ENCODE data around the gene METTL16. TPM values are rescaled to one million over a fixed set of nuclear protein-coding genes. Genes with fewer than 3 reads are reported as not detected.
A peak's percentile ranks its signal among the peaks of the same experiment; 100 is the strongest.

METTL16 gene
- total RNA-seq, 1 experiment from 2014 or later = 54.1 TPM

DNA sequence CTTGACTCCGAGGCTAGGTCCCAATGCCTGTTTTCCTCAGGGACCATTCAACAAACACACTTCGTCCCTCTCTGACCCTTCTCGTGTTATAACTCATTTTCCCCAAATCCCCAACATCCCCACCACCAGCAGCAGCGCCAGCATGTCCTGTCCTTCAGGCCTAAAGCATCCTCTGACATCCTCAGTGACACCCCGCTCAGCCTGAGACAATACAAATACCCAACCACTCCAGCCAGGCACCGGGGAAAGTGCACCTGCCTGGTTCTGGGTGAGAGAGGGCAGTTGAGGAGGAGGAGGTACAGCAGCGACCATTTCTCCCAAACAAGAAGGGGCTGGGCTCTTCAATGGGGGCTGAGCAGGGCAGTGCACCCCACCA, 115.5 kb downstream of the METTL16 start:
- POLR2A ChIA-PET = no interaction called here
- ATAC-seq (no peak), DNase-seq (ENCODE audit: low spot score) (no peak)
- TF ChIP-seq, protein P1, sequence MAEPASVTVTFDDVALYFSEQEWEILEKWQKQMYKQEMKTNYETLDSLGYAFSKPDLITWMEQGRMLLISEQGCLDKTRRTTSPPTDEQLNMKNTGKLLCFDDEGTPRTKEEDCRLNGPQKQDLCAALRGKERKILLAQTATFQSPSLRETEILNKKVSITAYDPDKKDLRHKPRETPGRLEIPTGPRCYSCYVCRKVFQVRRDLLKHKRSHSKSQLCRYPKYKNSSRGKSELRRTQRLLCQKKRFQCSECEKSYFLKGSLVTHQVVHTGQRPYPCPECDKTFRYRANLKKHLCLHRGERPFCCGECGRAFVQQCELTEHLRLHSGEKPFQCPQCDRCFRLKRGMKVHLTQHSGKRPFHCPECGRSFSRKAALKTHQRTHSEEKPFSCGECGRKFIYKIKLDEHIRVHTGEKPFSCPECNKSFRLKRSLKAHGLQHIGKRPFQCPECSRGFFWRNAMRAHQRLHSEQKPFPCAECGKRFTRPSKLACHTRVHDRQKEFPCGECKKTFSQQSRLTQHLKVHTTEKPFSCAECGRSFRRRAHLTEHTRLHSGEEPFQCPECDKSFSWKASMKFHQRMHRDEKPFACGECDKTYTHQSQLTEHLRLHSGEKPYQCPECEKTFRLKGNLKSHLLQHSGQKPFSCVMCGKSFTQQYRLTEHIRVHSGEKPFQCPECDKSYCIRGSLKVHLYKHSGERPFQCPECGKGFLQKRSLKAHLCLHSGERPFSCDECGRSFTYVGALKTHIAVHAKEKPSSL (CRISPR knock-in tag; conservative IDR thresholded peaks at IDR 0.05) = no peak
- TF ChIP-seq, protein P2, sequence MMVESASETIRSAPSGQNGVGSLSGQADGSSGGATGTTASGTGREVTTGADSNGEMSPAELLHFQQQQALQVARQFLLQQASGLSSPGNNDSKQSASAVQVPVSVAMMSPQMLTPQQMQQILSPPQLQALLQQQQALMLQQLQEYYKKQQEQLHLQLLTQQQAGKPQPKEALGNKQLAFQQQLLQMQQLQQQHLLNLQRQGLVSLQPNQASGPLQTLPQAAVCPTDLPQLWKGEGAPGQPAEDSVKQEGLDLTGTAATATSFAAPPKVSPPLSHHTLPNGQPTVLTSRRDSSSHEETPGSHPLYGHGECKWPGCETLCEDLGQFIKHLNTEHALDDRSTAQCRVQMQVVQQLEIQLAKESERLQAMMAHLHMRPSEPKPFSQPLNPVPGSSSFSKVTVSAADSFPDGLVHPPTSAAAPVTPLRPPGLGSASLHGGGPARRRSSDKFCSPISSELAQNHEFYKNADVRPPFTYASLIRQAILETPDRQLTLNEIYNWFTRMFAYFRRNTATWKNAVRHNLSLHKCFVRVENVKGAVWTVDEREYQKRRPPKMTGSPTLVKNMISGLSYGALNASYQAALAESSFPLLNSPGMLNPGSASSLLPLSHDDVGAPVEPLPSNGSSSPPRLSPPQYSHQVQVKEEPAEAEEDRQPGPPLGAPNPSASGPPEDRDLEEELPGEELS (CRISPR knock-in tag; IDR thresholded peaks at IDR 0.05) = no peak
- TF ChIP-seq, protein P3, sequence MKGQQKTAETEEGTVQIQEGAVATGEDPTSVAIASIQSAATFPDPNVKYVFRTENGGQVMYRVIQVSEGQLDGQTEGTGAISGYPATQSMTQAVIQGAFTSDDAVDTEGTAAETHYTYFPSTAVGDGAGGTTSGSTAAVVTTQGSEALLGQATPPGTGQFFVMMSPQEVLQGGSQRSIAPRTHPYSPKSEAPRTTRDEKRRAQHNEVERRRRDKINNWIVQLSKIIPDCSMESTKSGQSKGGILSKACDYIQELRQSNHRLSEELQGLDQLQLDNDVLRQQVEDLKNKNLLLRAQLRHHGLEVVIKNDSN (CRISPR knock-in tag; IDR thresholded peaks at IDR 0.05) = no peak
- TF ChIP-seq, protein P4, sequence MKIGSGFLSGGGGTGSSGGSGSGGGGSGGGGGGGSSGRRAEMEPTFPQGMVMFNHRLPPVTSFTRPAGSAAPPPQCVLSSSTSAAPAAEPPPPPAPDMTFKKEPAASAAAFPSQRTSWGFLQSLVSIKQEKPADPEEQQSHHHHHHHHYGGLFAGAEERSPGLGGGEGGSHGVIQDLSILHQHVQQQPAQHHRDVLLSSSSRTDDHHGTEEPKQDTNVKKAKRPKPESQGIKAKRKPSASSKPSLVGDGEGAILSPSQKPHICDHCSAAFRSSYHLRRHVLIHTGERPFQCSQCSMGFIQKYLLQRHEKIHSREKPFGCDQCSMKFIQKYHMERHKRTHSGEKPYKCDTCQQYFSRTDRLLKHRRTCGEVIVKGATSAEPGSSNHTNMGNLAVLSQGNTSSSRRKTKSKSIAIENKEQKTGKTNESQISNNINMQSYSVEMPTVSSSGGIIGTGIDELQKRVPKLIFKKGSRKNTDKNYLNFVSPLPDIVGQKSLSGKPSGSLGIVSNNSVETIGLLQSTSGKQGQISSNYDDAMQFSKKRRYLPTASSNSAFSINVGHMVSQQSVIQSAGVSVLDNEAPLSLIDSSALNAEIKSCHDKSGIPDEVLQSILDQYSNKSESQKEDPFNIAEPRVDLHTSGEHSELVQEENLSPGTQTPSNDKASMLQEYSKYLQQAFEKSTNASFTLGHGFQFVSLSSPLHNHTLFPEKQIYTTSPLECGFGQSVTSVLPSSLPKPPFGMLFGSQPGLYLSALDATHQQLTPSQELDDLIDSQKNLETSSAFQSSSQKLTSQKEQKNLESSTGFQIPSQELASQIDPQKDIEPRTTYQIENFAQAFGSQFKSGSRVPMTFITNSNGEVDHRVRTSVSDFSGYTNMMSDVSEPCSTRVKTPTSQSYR (CRISPR knock-in tag; IDR thresholded peaks at IDR 0.05) = no peak
- TF ChIP-seq CREM (CRISPR knock-in tag; IDR thresholded peaks at IDR 0.05) (no peak), SMAD3 (CRISPR knock-in tag; IDR thresholded peaks at IDR 0.05; ENCODE audit: borderline replicate concordance) (no peak), GABPB1 (CRISPR knock-in tag; IDR thresholded peaks at IDR 0.05) (no peak), GTF2I (CRISPR knock-in tag; conservative IDR thresholded peaks at IDR 0.05) (no peak), OVOL2 (CRISPR knock-in tag; IDR thresholded peaks at IDR 0.05; ENCODE audit: borderline replicate concordance) (no peak), ELF4 (CRISPR knock-in tag; IDR thresholded peaks at IDR 0.05; ENCODE audit: low read depth) (no peak), TEAD1 (CRISPR knock-in tag; IDR thresholded peaks at IDR 0.05) (no peak)
- TF ChIP-seq, protein P5, sequence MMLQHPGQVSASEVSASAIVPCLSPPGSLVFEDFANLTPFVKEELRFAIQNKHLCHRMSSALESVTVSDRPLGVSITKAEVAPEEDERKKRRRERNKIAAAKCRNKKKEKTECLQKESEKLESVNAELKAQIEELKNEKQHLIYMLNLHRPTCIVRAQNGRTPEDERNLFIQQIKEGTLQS (CRISPR knock-in tag; conservative IDR thresholded peaks at IDR 0.05) = no peak
- no peaks in the 10 kb centered on the region for H3K36me3 Mint-ChIP-seq
- no peaks in the 10 kb centered on the region for H3K27me3 Mint-ChIP-seq (ENCODE audit: low read depth)
- H3K4me3 Mint-ChIP-seq = peak overlapping the region; percentile 95
- CTCF ChIA-PET = interaction anchor here (0.8 to 5.7 kb wide), 3 partner anchors 11 to 20 kb away, joined by 3 to 57 read pairs (median 9); no protein-coding TSS in a partner anchor
- H3K27ac Mint-ChIP-seq = peak overlapping the region; percentile 59
- no peaks in the 10 kb centered on the region for H3K9me3 Mint-ChIP-seq
- H3K4me1 Mint-ChIP-seq = peaks cover 42% of the 10 kb centered on the region

DNA sequence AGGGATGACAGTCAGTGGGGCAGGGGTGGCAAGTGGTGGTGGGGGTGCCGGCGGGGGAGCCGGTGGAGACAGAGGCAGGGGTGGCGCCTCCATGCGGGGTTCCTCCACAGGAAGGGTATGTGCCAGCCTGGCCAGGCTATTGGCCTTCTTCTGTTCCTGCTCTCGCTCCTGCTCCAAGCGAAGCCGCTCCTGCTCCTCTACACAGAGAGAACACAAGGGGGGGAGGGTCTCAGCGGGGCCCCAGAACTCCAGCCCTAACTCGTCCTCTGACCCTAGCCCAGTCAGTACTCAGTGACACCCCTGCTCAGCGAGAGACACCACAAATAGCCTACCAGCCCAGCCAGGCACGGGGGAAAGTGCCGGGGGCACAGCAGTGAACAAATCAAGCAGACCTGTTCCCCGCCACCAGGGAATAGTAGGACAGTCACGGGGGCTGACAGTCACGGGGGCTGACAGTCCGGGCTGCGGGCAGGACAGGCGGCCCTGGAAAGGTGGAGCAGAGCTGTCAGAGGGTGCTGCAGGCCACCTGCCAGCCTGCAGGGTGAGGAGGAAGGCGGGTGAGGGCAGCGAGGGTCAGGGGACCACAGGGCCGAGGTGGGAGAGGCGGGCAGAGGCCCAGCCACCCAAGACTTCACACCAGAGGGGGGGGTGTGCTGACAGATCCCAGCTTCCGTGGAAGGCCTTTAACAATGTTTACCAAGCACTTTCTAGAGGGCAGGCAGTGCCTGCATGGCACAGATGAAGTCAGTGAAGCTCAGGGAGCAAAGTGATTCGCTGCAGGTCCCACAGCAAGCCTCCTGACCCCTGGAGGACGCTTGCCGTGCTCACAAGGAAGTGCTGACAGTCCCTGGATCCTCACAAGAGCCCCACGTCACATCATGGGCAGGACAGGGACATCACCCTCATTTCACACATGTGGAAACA, 116.2 kb downstream of the METTL16 start:
- no peaks in the 10 kb centered on the region for H3K9me3 Mint-ChIP-seq
- H3K4me3 Mint-ChIP-seq = peak overlapping the region; percentile 95
- no peaks in the 10 kb centered on the region for H3K27me3 Mint-ChIP-seq (ENCODE audit: low read depth)
- ATAC-seq = no peak
- peak overlapping the region; percentile 59 for H3K27ac Mint-ChIP-seq
- POLR2A ChIA-PET = interaction anchor here (0.6 kb wide), 1 partner anchor 16 kb away, joined by 4 read pairs; no protein-coding TSS in a partner anchor
- no peak for DNase-seq (ENCODE audit: low spot score)
- H3K36me3 Mint-ChIP-seq = no peaks in the 10 kb centered on the region
- TF ChIP-seq TCF7 (CRISPR knock-in tag; IDR thresholded peaks at IDR 0.05; ENCODE audit: low read depth) = peak; percentile 13; the same call in 1 of the 2 replicates
- TF ChIP-seq, protein P6, sequence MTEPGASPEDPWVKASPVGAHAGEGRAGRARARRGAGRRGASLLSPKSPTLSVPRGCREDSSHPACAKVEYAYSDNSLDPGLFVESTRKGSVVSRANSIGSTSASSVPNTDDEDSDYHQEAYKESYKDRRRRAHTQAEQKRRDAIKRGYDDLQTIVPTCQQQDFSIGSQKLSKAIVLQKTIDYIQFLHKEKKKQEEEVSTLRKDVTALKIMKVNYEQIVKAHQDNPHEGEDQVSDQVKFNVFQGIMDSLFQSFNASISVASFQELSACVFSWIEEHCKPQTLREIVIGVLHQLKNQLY (CRISPR knock-in tag; IDR thresholded peaks at IDR 0.05) = no peak
- TF ChIP-seq, protein P7, sequence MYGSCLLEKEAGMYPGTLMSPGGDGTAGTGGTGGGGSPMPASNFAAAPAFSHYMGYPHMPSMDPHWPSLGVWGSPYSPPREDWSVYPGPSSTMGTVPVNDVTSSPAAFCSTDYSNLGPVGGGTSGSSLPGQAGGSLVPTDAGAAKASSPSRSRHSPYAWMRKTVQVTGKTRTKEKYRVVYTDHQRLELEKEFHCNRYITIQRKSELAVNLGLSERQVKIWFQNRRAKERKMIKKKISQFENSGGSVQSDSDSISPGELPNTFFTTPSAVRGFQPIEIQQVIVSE (CRISPR knock-in tag; IDR thresholded peaks at IDR 0.05; ENCODE audit: borderline replicate concordance) = no peak
- TF ChIP-seq, protein P8, sequence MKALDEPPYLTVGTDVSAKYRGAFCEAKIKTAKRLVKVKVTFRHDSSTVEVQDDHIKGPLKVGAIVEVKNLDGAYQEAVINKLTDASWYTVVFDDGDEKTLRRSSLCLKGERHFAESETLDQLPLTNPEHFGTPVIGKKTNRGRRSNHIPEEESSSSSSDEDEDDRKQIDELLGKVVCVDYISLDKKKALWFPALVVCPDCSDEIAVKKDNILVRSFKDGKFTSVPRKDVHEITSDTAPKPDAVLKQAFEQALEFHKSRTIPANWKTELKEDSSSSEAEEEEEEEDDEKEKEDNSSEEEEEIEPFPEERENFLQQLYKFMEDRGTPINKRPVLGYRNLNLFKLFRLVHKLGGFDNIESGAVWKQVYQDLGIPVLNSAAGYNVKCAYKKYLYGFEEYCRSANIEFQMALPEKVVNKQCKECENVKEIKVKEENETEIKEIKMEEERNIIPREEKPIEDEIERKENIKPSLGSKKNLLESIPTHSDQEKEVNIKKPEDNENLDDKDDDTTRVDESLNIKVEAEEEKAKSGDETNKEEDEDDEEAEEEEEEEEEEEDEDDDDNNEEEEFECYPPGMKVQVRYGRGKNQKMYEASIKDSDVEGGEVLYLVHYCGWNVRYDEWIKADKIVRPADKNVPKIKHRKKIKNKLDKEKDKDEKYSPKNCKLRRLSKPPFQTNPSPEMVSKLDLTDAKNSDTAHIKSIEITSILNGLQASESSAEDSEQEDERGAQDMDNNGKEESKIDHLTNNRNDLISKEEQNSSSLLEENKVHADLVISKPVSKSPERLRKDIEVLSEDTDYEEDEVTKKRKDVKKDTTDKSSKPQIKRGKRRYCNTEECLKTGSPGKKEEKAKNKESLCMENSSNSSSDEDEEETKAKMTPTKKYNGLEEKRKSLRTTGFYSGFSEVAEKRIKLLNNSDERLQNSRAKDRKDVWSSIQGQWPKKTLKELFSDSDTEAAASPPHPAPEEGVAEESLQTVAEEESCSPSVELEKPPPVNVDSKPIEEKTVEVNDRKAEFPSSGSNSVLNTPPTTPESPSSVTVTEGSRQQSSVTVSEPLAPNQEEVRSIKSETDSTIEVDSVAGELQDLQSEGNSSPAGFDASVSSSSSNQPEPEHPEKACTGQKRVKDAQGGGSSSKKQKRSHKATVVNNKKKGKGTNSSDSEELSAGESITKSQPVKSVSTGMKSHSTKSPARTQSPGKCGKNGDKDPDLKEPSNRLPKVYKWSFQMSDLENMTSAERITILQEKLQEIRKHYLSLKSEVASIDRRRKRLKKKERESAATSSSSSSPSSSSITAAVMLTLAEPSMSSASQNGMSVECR (CRISPR knock-in tag; IDR thresholded peaks at IDR 0.05; ENCODE audit: borderline replicate concordance) = no peak
- CTCF ChIA-PET = interaction anchor here (0.6 to 5.7 kb wide), 5 partner anchors 10 to 26 kb away, joined by 3 to 84 read pairs (median 9); no protein-coding TSS in a partner anchor
- H3K4me1 Mint-ChIP-seq = peaks cover 42% of the 10 kb centered on the region
